GM18502 (cell line): ENCODE results near the gene EML3.

ENCODE experiments used
- ATAC-seq: cut with Tn5 transposase; IDR thresholded peaks from one replicate; pipeline ENCODE4 v1.9.1; 2021; ENCODE audit warnings: mild to moderate bottlenecking; ENCODE audit not compliant: unreplicated experiment, poor library complexity

The EML3 gene

GRCh38 chr11:62554387-62555167 is 58.0 kb downstream of the EML3 start:
- ATAC-seq: no peak

- no peak for ATAC-seq
Observed at GRCh38 chr11:62553839-62554361, 58.7 kb downstream of the EML3 start.

GRCh38 chr11:62553080-62553838 is 59.3 kb downstream of the EML3 start:
- ATAC-seq: no peak

GRCh38 chr11:62552485-62553079 is 60.0 kb downstream of the EML3 start:
- no peak for ATAC-seq
